ENCODE results near the gene LGR4. TPM values are rescaled to one million over a fixed set of nuclear protein-coding genes. Genes with fewer than 3 reads are reported as not detected.

Gene LGR4
- total and polyA plus RNA-seq, 7 donors, result 11.3 to 44.3 (median 29.9) TPM

- H3K27me3 ChIP-seq, result no peaks in the 10 kb centered on the region
- H3K4me3 ChIP-seq, result no peak overlapping the region
- no peaks in the 10 kb centered on the region for H3K9me3 ChIP-seq
- no peak for DNase-seq
- H3K36me3 ChIP-seq, result no peaks in the 10 kb centered on the region
- TF ChIP-seq POLR2A (IDR thresholded peaks at IDR 0.05) (no peak), POLR2AphosphoS5 (IDR thresholded peaks at IDR 0.05) (no peak), CTCF (IDR thresholded peaks at IDR 0.05) (no peak), EP300 (IDR thresholded peaks at IDR 0.05) (no peak)
- peaks cover 0 to 26% (median 4%) of the 10 kb centered on the region in 4 donors for H3K4me1 ChIP-seq
- intact Hi-C loops (cut with DNase I), result no loop called here
- no peak overlapping the region for H3K27ac ChIP-seq
- WGBS, 2 donors, result 86 to 94% methylated on average over 3 of the region's 3 CpGs
Observed at GRCh38 chr11:27438595-27438981, 34.0 kb downstream of the LGR4 start.

GRCh38 chr11:27437829-27438594 is 34.6 kb downstream of the LGR4 start:
- WGBS, 2 donors, result 79 to 94% methylated on average over 5 of the region's 5 CpGs
- intact Hi-C loops (cut with DNase I), result no loop called here
- no peak overlapping the region for H3K4me3 ChIP-seq

GRCh38 chr11:27436916-27437315 is 35.7 kb downstream of the LGR4 start:
- Histone ChIP-seq H3K27me3 (no peaks in the 10 kb centered on the region), H3K9me3 (no peaks in the 10 kb centered on the region), H3K4me3 (no peak overlapping the region), H3K27ac (no peak overlapping the region), H3K36me3 (no peaks in the 10 kb centered on the region), H3K4me1 (peaks cover 0 to 36% (median 14%) of the 10 kb centered on the region in 4 donors)
- TF ChIP-seq POLR2AphosphoS5 (IDR thresholded peaks at IDR 0.05) (no peak), EP300 (IDR thresholded peaks at IDR 0.05) (no peak), POLR2A (IDR thresholded peaks at IDR 0.05) (no peak), CTCF (IDR thresholded peaks at IDR 0.05) (no peak)
- intact Hi-C loops (cut with DNase I), result no loop called here
- no peak for DNase-seq

More at GRCh38 chr11:27437829-27438594, 34.6 kb downstream of the LGR4 start:
- Histone ChIP-seq H3K4me1 (peaks cover 0 to 26% (median 4%) of the 10 kb centered on the region in 4 donors), H3K27me3 (no peaks in the 10 kb centered on the region), H3K27ac (no peak overlapping the region), H3K9me3 (no peaks in the 10 kb centered on the region), H3K36me3 (no peaks in the 10 kb centered on the region)
- TF ChIP-seq POLR2AphosphoS5 (IDR thresholded peaks at IDR 0.05) (no peak), POLR2A (IDR thresholded peaks at IDR 0.05) (no peak)
- no peak for DNase-seq

- TF ChIP-seq EP300 (IDR thresholded peaks at IDR 0.05), result no peak
- TF ChIP-seq POLR2AphosphoS5 (IDR thresholded peaks at IDR 0.05), result no peak
- no peak for TF ChIP-seq POLR2A (IDR thresholded peaks at IDR 0.05)
- TF ChIP-seq CTCF (IDR thresholded peaks at IDR 0.05), result no peak
- H3K4me3 ChIP-seq, result no peak overlapping the region
- no peak for DNase-seq
- H3K36me3 ChIP-seq, result no peaks in the 10 kb centered on the region
- intact Hi-C loops (cut with DNase I), result no loop called here
- no peak overlapping the region for H3K27ac ChIP-seq
- no peaks in the 10 kb centered on the region for H3K27me3 ChIP-seq
- no peaks in the 10 kb centered on the region for H3K9me3 ChIP-seq
- WGBS, 2 donors, result 90 to 92% methylated on average over 2 of the region's 2 CpGs
- peaks cover 0 to 58% (median 28%) of the 10 kb centered on the region in 4 donors for H3K4me1 ChIP-seq
Observed at GRCh38 chr11:27433742-27434141, 38.8 kb downstream of the LGR4 start.

GRCh38 chr11:27431808-27432207 is 40.8 kb downstream of the LGR4 start:
- DNase-seq, result no peak
- TF ChIP-seq EP300 (IDR thresholded peaks at IDR 0.05) (no peak), POLR2A (IDR thresholded peaks at IDR 0.05) (no peak), POLR2AphosphoS5 (IDR thresholded peaks at IDR 0.05) (no peak), CTCF (IDR thresholded peaks at IDR 0.05) (no peak)
- H3K27me3 ChIP-seq, result no peaks in the 10 kb centered on the region
- WGBS, 2 donors, result 91 to 93% methylated on average over 2 of the region's 2 CpGs
- H3K4me1 ChIP-seq, result peaks cover 0 to 54% (median 38%) of the 10 kb centered on the region in 4 donors
- no peak overlapping the region for H3K27ac ChIP-seq
- intact Hi-C loops (cut with DNase I), result no loop called here
- no peak overlapping the region for H3K4me3 ChIP-seq
- no peaks in the 10 kb centered on the region for H3K36me3 ChIP-seq
- H3K9me3 ChIP-seq, result no peaks in the 10 kb centered on the region
